ENCODE measurements around the gene SMAD3.

Gene SMAD3

GRCh38 chr15:67083135-67083762, 17.8 kb downstream of the SMAD3 start:
- Histone ChIP-seq H3K27me3 (replicated peaks; ENCODE audit: control insufficient read depth, insufficient read depth, low read length) (no peaks in the 10 kb centered on the region), H3K36me3 (ENCODE audit: control insufficient read depth, insufficient read depth, low read length) (no peaks in the 10 kb centered on the region), H3K4me3 (replicated peaks; ENCODE audit: low read depth, low read length) (peak overlapping the region; percentile 4; the same call in 1 of the 2 replicates)
- peak; percentile 55 for DNase-seq (ENCODE audit: extremely low read depth, insufficient read length)
- no peak for TF ChIP-seq CTCF (IDR thresholded peaks at IDR 0.05; ENCODE audit: insufficient read depth, low read length, poor library complexity, severe bottlenecking)

GRCh38 chr15:67084561-67084960, 19.2 kb downstream of the SMAD3 start:
- no peak for DNase-seq (ENCODE audit: extremely low read depth, insufficient read length)
- Histone ChIP-seq H3K36me3 (ENCODE audit: control insufficient read depth, insufficient read depth, low read length) (no peaks in the 10 kb centered on the region), H3K27me3 (replicated peaks; ENCODE audit: control insufficient read depth, insufficient read depth, low read length) (no peaks in the 10 kb centered on the region), H3K4me3 (replicated peaks; ENCODE audit: low read depth, low read length) (no peak overlapping the region; the same call in 1 of the 2 replicates)
- TF ChIP-seq CTCF (IDR thresholded peaks at IDR 0.05; ENCODE audit: insufficient read depth, low read length, poor library complexity, severe bottlenecking) = no peak

GRCh38 chr15:67085237-67085817, 19.9 kb downstream of the SMAD3 start:
- H3K4me3 ChIP-seq (replicated peaks; ENCODE audit: low read depth, low read length) = peak overlapping the region; percentile 35
- no peaks in the 10 kb centered on the region for H3K27me3 ChIP-seq (replicated peaks; ENCODE audit: control insufficient read depth, insufficient read depth, low read length)
- TF ChIP-seq CTCF (IDR thresholded peaks at IDR 0.05; ENCODE audit: insufficient read depth, low read length, poor library complexity, severe bottlenecking) = no peak
- peak; percentile 79 for DNase-seq (ENCODE audit: extremely low read depth, insufficient read length)
- no peaks in the 10 kb centered on the region for H3K36me3 ChIP-seq (ENCODE audit: control insufficient read depth, insufficient read depth, low read length)

GRCh38 chr15:67085818-67086636, 20.6 kb downstream of the SMAD3 start:
- Histone ChIP-seq H3K36me3 (ENCODE audit: control insufficient read depth, insufficient read depth, low read length) (no peaks in the 10 kb centered on the region), H3K4me3 (replicated peaks; ENCODE audit: low read depth, low read length) (peak overlapping the region; percentile 27), H3K27me3 (replicated peaks; ENCODE audit: control insufficient read depth, insufficient read depth, low read length) (no peaks in the 10 kb centered on the region)
- peak; percentile 81 for DNase-seq (ENCODE audit: extremely low read depth, insufficient read length)
- no peak for TF ChIP-seq CTCF (IDR thresholded peaks at IDR 0.05; ENCODE audit: insufficient read depth, low read length, poor library complexity, severe bottlenecking)

GRCh38 chr15:67086637-67086914, 21.2 kb downstream of the SMAD3 start:
- TF ChIP-seq CTCF (IDR thresholded peaks at IDR 0.05; ENCODE audit: insufficient read depth, low read length, poor library complexity, severe bottlenecking) = no peak
- DNase-seq (ENCODE audit: extremely low read depth, insufficient read length) = no peak
- no peaks in the 10 kb centered on the region for H3K36me3 ChIP-seq (ENCODE audit: control insufficient read depth, insufficient read depth, low read length)

More at GRCh38 chr15:67086637-67086914, 21.2 kb downstream of the SMAD3 start:
- Histone ChIP-seq H3K27me3 (replicated peaks; ENCODE audit: control insufficient read depth, insufficient read depth, low read length) (no peaks in the 10 kb centered on the region), H3K4me3 (replicated peaks; ENCODE audit: low read depth, low read length) (no peak overlapping the region)

All from GM06990 (cell line).